K562 (cell line): Measurements from ENCODE around the gene PGGHG. TPM values are rescaled to one million over a fixed set of nuclear protein-coding genes. Genes with fewer than 3 reads are reported as not detected.

Experiments
- CXXC5 ChIP-seq: fragments of 250-450 bp; sonication (Bioruptor Pico); IDR thresholded peaks from 2 replicates; pipeline ENCODE4 v1.8.0; 2022; ENCODE audit warnings: inconsistent platforms, mild to moderate bottlenecking, moderate library complexity
- LEF1 ChIP-seq: fragments of 450-650 bp; IDR thresholded peaks from 2 replicates; pipeline ENCODE4 v1.6.1; 2016; ENCODE audit warnings: mild to moderate bottlenecking
- MEF2D ChIP-seq: conservative IDR thresholded peaks from 2 replicates; pipeline ENCODE4 v1.6.1; 2016; ENCODE audit warnings: low read depth, missing genetic modification characterization, missing compliant biosample characterization
- SMARCC2 ChIP-seq: fragments of 450-650 bp; IDR thresholded peaks from 2 replicates; pipeline ENCODE4 v1.6.1; 2017; ENCODE audit warnings: antibody characterized with exemption, moderate library complexity, mild to moderate bottlenecking, low read depth
- ZNF589 ChIP-seq: fragments of 200-800 bp; sonication (Bioruptor generic); IDR thresholded peaks from 2 replicates; pipeline ENCODE4 v1.6.1; 2016; ENCODE audit warnings: low read depth, missing genetic modification characterization, missing compliant biosample characterization
- polyA plus RNA-seq, 8 experiments: library from polyadenylated mRNA; depleted of rRNA in 4 of 8; stranded (reverse) in 5 of 8; unstranded in 3 of 8; fragments of >200 nt; fragmentation: Nextera tagmentation in 2 of 8; fragmentation: Illumina TruSeq in 1 of 8; extraction: Ambion mirVana in 2 of 8; extraction: Trizol in 1 of 8; gene quantifications; 2 replicates each; pipeline versions ENCODE4 v1.2.1 to v1.2.3, GENCODE V29; 2011 to 2014; ENCODE audit warnings: inconsistent platforms in 1 of 8, missing spikeins in 1 of 8
- total RNA-seq, 7 experiments: library from RNA; depleted of rRNA in 6 of 7; stranded (reverse); fragments of >200 nt in 6 of 7; fragmentation: Illumina TruSeq in 2 of 7; extraction: Trizol in 2 of 7; gene quantifications; 2 replicates each; pipeline versions ENCODE4 v1.2.1 to v1.2.3, GENCODE V29; 2011 to 2021; ENCODE audit warnings: low replicate concordance in 1 of 7
- TF ChIP-seq, protein P1 (sequence below): fragments of 450-650 bp; IDR thresholded peaks from 2 replicates; pipeline ENCODE4 v1.6.1; 2016; ENCODE audit warnings: mild to moderate bottlenecking, moderate library complexity
- TF ChIP-seq, protein P2 (sequence below): IDR thresholded peaks from 2 replicates; pipeline ENCODE4 v1.6.1; 2014; ENCODE audit warnings: antibody characterized with exemption

Gene PGGHG
- total and polyA plus RNA-seq, 9 of the 15 experiments (the other 6 are each of a cell fraction or from before 2014, with no cell fraction given): 0.38 to 85.1 (median 18.1) TPM

- TF ChIP-seq, protein P1, sequence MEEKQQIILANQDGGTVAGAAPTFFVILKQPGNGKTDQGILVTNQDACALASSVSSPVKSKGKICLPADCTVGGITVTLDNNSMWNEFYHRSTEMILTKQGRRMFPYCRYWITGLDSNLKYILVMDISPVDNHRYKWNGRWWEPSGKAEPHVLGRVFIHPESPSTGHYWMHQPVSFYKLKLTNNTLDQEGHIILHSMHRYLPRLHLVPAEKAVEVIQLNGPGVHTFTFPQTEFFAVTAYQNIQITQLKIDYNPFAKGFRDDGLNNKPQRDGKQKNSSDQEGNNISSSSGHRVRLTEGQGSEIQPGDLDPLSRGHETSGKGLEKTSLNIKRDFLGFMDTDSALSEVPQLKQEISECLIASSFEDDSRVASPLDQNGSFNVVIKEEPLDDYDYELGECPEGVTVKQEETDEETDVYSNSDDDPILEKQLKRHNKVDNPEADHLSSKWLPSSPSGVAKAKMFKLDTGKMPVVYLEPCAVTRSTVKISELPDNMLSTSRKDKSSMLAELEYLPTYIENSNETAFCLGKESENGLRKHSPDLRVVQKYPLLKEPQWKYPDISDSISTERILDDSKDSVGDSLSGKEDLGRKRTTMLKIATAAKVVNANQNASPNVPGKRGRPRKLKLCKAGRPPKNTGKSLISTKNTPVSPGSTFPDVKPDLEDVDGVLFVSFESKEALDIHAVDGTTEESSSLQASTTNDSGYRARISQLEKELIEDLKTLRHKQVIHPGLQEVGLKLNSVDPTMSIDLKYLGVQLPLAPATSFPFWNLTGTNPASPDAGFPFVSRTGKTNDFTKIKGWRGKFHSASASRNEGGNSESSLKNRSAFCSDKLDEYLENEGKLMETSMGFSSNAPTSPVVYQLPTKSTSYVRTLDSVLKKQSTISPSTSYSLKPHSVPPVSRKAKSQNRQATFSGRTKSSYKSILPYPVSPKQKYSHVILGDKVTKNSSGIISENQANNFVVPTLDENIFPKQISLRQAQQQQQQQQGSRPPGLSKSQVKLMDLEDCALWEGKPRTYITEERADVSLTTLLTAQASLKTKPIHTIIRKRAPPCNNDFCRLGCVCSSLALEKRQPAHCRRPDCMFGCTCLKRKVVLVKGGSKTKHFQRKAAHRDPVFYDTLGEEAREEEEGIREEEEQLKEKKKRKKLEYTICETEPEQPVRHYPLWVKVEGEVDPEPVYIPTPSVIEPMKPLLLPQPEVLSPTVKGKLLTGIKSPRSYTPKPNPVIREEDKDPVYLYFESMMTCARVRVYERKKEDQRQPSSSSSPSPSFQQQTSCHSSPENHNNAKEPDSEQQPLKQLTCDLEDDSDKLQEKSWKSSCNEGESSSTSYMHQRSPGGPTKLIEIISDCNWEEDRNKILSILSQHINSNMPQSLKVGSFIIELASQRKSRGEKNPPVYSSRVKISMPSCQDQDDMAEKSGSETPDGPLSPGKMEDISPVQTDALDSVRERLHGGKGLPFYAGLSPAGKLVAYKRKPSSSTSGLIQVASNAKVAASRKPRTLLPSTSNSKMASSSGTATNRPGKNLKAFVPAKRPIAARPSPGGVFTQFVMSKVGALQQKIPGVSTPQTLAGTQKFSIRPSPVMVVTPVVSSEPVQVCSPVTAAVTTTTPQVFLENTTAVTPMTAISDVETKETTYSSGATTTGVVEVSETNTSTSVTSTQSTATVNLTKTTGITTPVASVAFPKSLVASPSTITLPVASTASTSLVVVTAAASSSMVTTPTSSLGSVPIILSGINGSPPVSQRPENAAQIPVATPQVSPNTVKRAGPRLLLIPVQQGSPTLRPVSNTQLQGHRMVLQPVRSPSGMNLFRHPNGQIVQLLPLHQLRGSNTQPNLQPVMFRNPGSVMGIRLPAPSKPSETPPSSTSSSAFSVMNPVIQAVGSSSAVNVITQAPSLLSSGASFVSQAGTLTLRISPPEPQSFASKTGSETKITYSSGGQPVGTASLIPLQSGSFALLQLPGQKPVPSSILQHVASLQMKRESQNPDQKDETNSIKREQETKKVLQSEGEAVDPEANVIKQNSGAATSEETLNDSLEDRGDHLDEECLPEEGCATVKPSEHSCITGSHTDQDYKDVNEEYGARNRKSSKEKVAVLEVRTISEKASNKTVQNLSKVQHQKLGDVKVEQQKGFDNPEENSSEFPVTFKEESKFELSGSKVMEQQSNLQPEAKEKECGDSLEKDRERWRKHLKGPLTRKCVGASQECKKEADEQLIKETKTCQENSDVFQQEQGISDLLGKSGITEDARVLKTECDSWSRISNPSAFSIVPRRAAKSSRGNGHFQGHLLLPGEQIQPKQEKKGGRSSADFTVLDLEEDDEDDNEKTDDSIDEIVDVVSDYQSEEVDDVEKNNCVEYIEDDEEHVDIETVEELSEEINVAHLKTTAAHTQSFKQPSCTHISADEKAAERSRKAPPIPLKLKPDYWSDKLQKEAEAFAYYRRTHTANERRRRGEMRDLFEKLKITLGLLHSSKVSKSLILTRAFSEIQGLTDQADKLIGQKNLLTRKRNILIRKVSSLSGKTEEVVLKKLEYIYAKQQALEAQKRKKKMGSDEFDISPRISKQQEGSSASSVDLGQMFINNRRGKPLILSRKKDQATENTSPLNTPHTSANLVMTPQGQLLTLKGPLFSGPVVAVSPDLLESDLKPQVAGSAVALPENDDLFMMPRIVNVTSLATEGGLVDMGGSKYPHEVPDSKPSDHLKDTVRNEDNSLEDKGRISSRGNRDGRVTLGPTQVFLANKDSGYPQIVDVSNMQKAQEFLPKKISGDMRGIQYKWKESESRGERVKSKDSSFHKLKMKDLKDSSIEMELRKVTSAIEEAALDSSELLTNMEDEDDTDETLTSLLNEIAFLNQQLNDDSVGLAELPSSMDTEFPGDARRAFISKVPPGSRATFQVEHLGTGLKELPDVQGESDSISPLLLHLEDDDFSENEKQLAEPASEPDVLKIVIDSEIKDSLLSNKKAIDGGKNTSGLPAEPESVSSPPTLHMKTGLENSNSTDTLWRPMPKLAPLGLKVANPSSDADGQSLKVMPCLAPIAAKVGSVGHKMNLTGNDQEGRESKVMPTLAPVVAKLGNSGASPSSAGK: peak; percentile 75
- TF ChIP-seq MEF2D (tag) (0 out of 2 replicates have a peak, but pooled peaks have one; percentile 16), LEF1 (0 out of 2 replicates have a peak, but pooled peaks have one; percentile 65), SMARCC2 (peak; percentile 45; the same call in 1 of the 2 replicates), ZNF589 (CRISPR knock-in tag) (peak; percentile 31; the same call in 1 of the 2 replicates), CXXC5 (peak; percentile 70)
- TF ChIP-seq, protein P2, sequence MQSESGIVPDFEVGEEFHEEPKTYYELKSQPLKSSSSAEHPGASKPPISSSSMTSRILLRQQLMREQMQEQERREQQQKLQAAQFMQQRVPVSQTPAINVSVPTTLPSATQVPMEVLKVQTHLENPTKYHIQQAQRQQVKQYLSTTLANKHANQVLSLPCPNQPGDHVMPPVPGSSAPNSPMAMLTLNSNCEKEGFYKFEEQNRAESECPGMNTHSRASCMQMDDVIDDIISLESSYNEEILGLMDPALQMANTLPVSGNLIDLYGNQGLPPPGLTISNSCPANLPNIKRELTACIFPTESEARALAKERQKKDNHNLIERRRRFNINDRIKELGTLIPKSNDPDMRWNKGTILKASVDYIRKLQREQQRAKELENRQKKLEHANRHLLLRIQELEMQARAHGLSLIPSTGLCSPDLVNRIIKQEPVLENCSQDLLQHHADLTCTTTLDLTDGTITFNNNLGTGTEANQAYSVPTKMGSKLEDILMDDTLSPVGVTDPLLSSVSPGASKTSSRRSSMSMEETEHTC: peak; percentile 67; the same call in 1 of the 2 replicates
These were observed 35.9 kb downstream of the PGGHG start (continued) for GRCh38 chr11:324593-325517.
